Spleen (tissue), 11 donors: Measurements from ENCODE around the gene PCGF3. TPM values are rescaled to one million over a fixed set of nuclear protein-coding genes. Genes with fewer than 3 reads are reported as not detected.
"Not testable (repeated sequence)": the region's sequence is repeated elsewhere in the genome, so short reads cannot be mapped to it uniquely, and the experiment has no call there.

Experiments used
- DNase-seq: peaks from one replicate; pipeline ENCODE4 v3.0.0-alpha.2; 2020
- H3K27ac ChIP-seq, 8 donors: fragments of 200-600 bp; sonication (generic) in 7 of 8; 1 replicate in 4 of 8; 2 replicates in 4 of 8; pipeline versions ENCODE4 v1.5.0 to v1.8.0; 2016 to 2021; ENCODE audit warnings: inconsistent platforms in 4 of 8, mild to moderate bottlenecking in 4 of 8, moderate library complexity in 1 of 8
- H3K27me3 ChIP-seq, 7 donors: fragments of 200-600 bp; sonication (generic) in 6 of 7; replicated peaks in 1 of 7; 1 replicate in 4 of 7; 2 replicates in 3 of 7; pipeline versions ENCODE4 v1.5.0 to v1.8.0; 2016 to 2021; ENCODE audit warnings: inconsistent platforms in 3 of 7, mild to moderate bottlenecking in 1 of 7
- H3K36me3 ChIP-seq, 6 donors: fragments of 200-600 bp; sonication (generic) in 5 of 6; 1 replicate in 4 of 6; 2 replicates in 2 of 6; pipeline versions ENCODE4 v1.5.0 to v1.8.0; 2016 to 2021; ENCODE audit warnings: inconsistent platforms in 2 of 6
- H3K4me1 ChIP-seq, 6 donors: fragments of 200-600 bp; sonication (generic) in 5 of 6; 1 replicate in 3 of 6; 2 replicates in 3 of 6; pipeline versions ENCODE4 v1.5.0 to v1.8.0; 2016 to 2021; ENCODE audit warnings: inconsistent platforms in 3 of 6
- H3K4me3 ChIP-seq, 8 donors: fragments of 200-600 bp; sonication (generic) in 7 of 8; 1 replicate in 4 of 8; 2 replicates in 4 of 8; pipeline versions ENCODE4 v1.5.0 to v1.8.0; 2016 to 2021; ENCODE audit warnings: inconsistent platforms in 4 of 8, mild to moderate bottlenecking in 4 of 8, moderate library complexity in 2 of 8
- H3K9me3 ChIP-seq, 8 donors: fragments of 200-600 bp; sonication (generic) in 7 of 8; 1 replicate in 4 of 8; 2 replicates in 4 of 8; pipeline versions ENCODE4 v1.5.0 to v1.8.0; 2016 to 2021; ENCODE audit warnings: inconsistent platforms in 4 of 8
- POLR2A ChIP-seq, 3 donors: fragments of 450-650 bp; IDR thresholded peaks; one replicate each; pipeline ENCODE4 v1.5.1; 2017; ENCODE audit warnings: antibody characterized with exemption in 3 of 3, mild to moderate bottlenecking in 1 of 3
- POLR2AphosphoS5 ChIP-seq, 3 donors: sonication (generic); formaldehyde crosslinking; IDR thresholded peaks; one replicate each; pipeline ENCODE4 v1.5.1; 2017; ENCODE audit warnings: antibody characterized with exemption in 3 of 3
- WGBS, 5 donors: extraction: QIAGEN DNeasy Blood & Tissue Kit in 3 of 5; methylation state at CpG; one replicate each; pipeline versions ENCODE4 v1.1.5 to v1.1.7; 2013 to 2018; 5-methylcytosine and 5-hydroxymethylcytosine counted together
- intact Hi-C: fragments of 100-400 bp; cut with DNase I; formaldehyde crosslinking; loops from one replicate; pipeline ENCODE4 v1.15.0; 2023; ENCODE audit warnings: low total_unique reads
- polyA plus RNA-seq, 3 donors: library from polyadenylated mRNA; stranded (reverse); fragments of 200-250 nt; gene quantifications; one replicate each; pipeline ENCODE4 v1.2.1, GENCODE V29; 2013
- total RNA-seq, 7 donors: library from RNA; depleted of rRNA in 3 of 7; stranded (reverse); fragments of >200 nt in 3 of 7; fragmentation: NEBNext Ultra II Directional in 4 of 7; extraction: Animal tissue kit (Norgen Biotek cat#: 25700) in 4 of 7; gene quantifications; one replicate each; pipeline versions ENCODE4 v1.1.0 to v1.2.1, GENCODE V29; 2016 to 2021
- TF ChIP-seq, protein P1 (sequence below), 11 experiments: fragments of 200-600 bp in 7 of 11; fragments of 450-650 bp in 4 of 11; sonication (generic) in 4 of 11; IDR thresholded peaks in 8 of 11; conservative IDR thresholded peaks in 3 of 11; 1 replicate in 7 of 11; 2 replicates in 4 of 11; pipeline versions ENCODE4 v1.4.0 to v1.8.0; 2016 to 2021; ENCODE audit warnings: antibody characterized with exemption in 11 of 11, inconsistent platforms in 4 of 11, mild to moderate bottlenecking in 1 of 11
- donor health status: healthy with polysubstance abuse.
- donor health status: DM: no; HTN: no; CAD: no; lungs with moderate emphysema.
- donor health status: DM: no; HTN: no; CAD: no.
- donor health status: Bipolar disorder and iron deficiency.
- donor health status: healthy.
- donor health status: DM: no; HTN: no; CAD: no.
- donor health status: DM: yes; HTN: yes; CAD: no.

The PCGF3 gene
- total and polyA plus RNA-seq, 10 donors: 29.7 to 102 (median 69.4) TPM

DNA sequence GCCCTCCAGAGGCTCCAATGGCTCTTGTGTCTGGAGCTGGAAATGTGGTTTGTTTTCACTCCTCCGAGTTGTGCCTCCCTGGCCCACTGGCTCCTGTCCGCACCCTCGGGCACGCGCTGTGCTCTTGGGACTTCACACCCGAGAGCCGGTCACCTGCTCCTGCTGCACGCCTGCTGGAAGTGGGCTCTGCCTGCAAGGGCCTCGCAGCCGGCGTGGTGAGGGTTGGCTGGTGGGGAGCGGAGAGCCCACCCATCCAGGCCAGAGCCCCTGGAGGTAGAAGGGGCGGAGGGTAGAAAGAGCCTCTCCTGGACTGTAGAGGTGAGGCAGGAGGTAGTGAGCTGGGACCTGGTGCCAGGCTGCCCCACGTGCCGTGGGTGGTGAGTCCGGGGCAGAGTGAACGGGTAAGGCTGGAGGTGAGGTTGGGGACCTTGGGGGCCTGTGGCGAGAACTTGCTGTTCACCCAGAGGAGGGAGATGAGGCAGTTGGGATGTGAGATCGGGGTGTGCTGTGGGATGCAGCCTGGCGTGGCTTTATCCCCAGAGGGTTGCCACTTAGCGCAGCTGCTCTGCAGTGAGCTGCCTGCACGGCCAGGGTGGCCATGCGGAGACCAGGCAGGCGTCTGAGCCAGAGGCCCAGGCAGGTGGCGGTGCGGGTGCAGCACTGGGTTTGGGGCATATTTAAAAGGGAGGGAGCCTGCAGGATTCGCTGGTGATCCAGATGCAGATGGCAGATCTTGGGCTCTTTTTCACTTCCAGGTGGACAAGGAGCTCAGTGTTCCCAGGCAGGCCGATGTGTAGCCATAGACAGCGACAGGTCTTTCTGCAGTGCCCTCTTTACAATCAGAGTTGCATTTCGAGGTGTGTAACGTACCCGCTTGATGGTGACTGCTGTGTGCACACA is 48.8 kb downstream of the PCGF3 start:
- Histone ChIP-seq H3K4me1 (peaks cover 0 to 4% (median 0%) of the 10 kb centered on the region in 6 donors), H3K27ac (no peak overlapping the region), H3K36me3 (peaks cover 0 to 89% (median 37%) of the 10 kb centered on the region in 6 donors), H3K9me3 (no peaks in the 10 kb centered on the region), H3K27me3 (no peaks in the 10 kb centered on the region), H3K4me3 (no peak overlapping the region)
- TF ChIP-seq, protein P1, sequence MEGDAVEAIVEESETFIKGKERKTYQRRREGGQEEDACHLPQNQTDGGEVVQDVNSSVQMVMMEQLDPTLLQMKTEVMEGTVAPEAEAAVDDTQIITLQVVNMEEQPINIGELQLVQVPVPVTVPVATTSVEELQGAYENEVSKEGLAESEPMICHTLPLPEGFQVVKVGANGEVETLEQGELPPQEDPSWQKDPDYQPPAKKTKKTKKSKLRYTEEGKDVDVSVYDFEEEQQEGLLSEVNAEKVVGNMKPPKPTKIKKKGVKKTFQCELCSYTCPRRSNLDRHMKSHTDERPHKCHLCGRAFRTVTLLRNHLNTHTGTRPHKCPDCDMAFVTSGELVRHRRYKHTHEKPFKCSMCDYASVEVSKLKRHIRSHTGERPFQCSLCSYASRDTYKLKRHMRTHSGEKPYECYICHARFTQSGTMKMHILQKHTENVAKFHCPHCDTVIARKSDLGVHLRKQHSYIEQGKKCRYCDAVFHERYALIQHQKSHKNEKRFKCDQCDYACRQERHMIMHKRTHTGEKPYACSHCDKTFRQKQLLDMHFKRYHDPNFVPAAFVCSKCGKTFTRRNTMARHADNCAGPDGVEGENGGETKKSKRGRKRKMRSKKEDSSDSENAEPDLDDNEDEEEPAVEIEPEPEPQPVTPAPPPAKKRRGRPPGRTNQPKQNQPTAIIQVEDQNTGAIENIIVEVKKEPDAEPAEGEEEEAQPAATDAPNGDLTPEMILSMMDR (IDR thresholded peaks at IDR 0.05 in 8 of 11, conservative IDR thresholded peaks at IDR 0.05 in 3 of 11): no peak
- no peak for TF ChIP-seq POLR2A (IDR thresholded peaks at IDR 0.05)
- TF ChIP-seq POLR2AphosphoS5 (IDR thresholded peaks at IDR 0.05): peak in 1 of 3 donors; percentile 67
- intact Hi-C loops: no loop called here
- WGBS, 5 donors: 94 to 96% (median 94%) methylated on average over 31 to 32 of the region's 32 CpGs
- no peak for DNase-seq

DNA sequence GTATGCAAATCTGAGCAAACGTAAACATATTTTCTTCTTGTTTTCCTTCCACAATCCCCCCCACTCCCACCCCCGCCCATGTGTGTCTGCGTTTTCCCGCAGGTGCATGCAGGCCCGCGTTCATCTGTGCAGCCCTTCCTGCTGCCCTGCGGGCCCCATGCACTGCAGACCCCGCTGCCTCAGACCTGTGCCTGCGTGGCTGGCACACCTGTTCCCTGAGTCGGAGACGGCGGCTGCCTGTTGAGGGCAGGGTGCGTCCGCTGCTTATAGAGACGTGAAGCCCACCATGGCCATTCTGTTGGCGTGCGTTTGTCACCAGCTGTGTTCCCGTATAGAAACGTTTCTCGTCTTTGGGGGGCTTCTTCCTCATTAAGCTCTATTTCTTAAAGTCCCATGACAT is 51.5 kb downstream of the PCGF3 start:
- H3K27ac ChIP-seq: no peak overlapping the region
- WGBS, 5 donors: 90 to 95% (median 93%) methylated on average over 20 of the region's 20 CpGs
- no peaks in the 10 kb centered on the region for H3K27me3 ChIP-seq
- TF ChIP-seq, protein P1 (IDR thresholded peaks at IDR 0.05 in 8 of 11, conservative IDR thresholded peaks at IDR 0.05 in 3 of 11): no peak
- peak; percentile 28 to 65 (median 43) for TF ChIP-seq POLR2AphosphoS5 (IDR thresholded peaks at IDR 0.05)
- intact Hi-C loops: no loop called here
- H3K9me3 ChIP-seq: no peaks in the 10 kb centered on the region
- DNase-seq: no peak
- no peak overlapping the region for H3K4me3 ChIP-seq
- peaks cover 0 to 86% (median 41%) of the 10 kb centered on the region in 6 donors for H3K36me3 ChIP-seq
- H3K4me1 ChIP-seq: peaks cover 0 to 13% (median 0%) of the 10 kb centered on the region in 6 donors

GRCh38 chr4:759810-760209 is 54.2 kb downstream of the PCGF3 start:
- not testable (repeated sequence) for H3K27ac ChIP-seq, DNase-seq, H3K4me3 ChIP-seq, H3K27me3 ChIP-seq, H3K9me3 ChIP-seq
- intact Hi-C loops: loop anchor here (10.0 kb wide), 1 partner anchor 225 kb away; the partner anchor contains the start of gene IDUA
- WGBS, 5 donors: 62 to 82% (median 70%) methylated on average over 16 to 19 of the region's 24 CpGs
- Histone ChIP-seq H3K4me1 (peaks cover 0 to 19% (median 0%) of the 10 kb centered on the region in 6 donors), H3K36me3 (peaks cover 0 to 86% (median 42%) of the 10 kb centered on the region in 6 donors)

DNA sequence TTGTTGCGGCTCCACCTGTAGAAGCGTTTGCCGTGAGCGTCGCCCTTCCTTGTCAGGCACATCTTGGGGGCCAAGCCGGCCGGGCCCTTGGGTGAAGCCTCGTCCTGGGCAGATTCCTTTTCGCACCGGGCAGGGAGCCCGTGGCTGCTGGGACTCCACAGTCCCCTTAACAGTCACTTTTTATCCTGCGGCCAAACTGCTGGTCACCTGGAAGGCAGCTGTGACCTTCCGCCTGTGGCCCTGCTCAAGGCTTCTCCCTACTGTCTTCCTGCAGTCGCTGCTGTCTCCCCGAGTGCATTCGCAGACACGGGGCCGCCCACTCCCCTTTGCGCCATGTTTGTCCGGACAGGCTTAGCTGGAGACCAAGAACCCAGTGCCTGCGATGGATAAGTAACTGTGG is 55.0 kb downstream of the PCGF3 start:
- H3K36me3 ChIP-seq: peaks cover 0 to 86% (median 45%) of the 10 kb centered on the region in 6 donors
- no peaks in the 10 kb centered on the region for H3K9me3 ChIP-seq
- intact Hi-C loops: loop anchor here (10.0 kb wide), 1 partner anchor 224 kb away; the partner anchor contains the start of gene IDUA

More for the DNA sequence above, 55.0 kb downstream of the PCGF3 start:
- Histone ChIP-seq H3K27me3 (no peaks in the 10 kb centered on the region), H3K27ac (no peak overlapping the region), H3K4me3 (no peak overlapping the region), H3K4me1 (peaks cover 0 to 27% (median 7%) of the 10 kb centered on the region in 6 donors)
- DNase-seq: no peak
- TF ChIP-seq POLR2AphosphoS5 (IDR thresholded peaks at IDR 0.05): peak in 2 of 3 donors; percentile 26 to 54
- TF ChIP-seq, protein P1 (IDR thresholded peaks at IDR 0.05 in 8 of 11, conservative IDR thresholded peaks at IDR 0.05 in 3 of 11): no peak
- WGBS, 5 donors: 87 to 92% (median 91%) methylated on average over 21 of the region's 21 CpGs
